ENCODE data around the gene TTC7B. TPM values are rescaled to one million over a fixed set of nuclear protein-coding genes. Genes with fewer than 3 reads are reported as not detected.
A peak's percentile ranks its signal among the peaks of the same experiment; 100 is the strongest.

TTC7B gene
- total and polyA plus RNA-seq, 2 of the 13 experiments (the other 11 are each of a cell fraction or from before 2014, with no cell fraction given) = 1.3 to 3.2 TPM

GRCh38 chr14:90507428-90507827 is 308.8 kb downstream of the TTC7B start (continued):
- no peak for TF ChIP-seq DBP (CRISPR knock-in tag; IDR thresholded peaks at IDR 0.05; ENCODE audit: not compliant biosample characterization)
- TF ChIP-seq ASH2L (IDR thresholded peaks at IDR 0.05; ENCODE audit: insufficient read length, low read depth, low read length) = no peak
- TF ChIP-seq, protein P1, sequence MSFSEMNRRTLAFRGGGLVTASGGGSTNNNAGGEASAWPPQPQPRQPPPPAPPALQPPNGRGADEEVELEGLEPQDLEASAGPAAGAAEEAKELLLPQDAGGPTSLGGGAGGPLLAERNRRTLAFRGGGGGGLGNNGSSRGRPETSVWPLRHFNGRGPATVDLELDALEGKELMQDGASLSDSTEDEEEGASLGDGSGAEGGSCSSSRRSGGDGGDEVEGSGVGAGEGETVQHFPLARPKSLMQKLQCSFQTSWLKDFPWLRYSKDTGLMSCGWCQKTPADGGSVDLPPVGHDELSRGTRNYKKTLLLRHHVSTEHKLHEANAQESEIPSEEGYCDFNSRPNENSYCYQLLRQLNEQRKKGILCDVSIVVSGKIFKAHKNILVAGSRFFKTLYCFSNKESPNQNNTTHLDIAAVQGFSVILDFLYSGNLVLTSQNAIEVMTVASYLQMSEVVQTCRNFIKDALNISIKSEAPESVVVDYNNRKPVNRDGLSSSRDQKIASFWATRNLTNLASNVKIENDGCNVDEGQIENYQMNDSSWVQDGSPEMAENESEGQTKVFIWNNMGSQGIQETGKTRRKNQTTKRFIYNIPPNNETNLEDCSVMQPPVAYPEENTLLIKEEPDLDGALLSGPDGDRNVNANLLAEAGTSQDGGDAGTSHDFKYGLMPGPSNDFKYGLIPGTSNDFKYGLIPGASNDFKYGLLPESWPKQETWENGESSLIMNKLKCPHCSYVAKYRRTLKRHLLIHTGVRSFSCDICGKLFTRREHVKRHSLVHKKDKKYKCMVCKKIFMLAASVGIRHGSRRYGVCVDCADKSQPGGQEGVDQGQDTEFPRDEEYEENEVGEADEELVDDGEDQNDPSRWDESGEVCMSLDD (CRISPR knock-in tag; IDR thresholded peaks at IDR 0.05; ENCODE audit: borderline replicate concordance) = no peak
- TF ChIP-seq, protein P2, sequence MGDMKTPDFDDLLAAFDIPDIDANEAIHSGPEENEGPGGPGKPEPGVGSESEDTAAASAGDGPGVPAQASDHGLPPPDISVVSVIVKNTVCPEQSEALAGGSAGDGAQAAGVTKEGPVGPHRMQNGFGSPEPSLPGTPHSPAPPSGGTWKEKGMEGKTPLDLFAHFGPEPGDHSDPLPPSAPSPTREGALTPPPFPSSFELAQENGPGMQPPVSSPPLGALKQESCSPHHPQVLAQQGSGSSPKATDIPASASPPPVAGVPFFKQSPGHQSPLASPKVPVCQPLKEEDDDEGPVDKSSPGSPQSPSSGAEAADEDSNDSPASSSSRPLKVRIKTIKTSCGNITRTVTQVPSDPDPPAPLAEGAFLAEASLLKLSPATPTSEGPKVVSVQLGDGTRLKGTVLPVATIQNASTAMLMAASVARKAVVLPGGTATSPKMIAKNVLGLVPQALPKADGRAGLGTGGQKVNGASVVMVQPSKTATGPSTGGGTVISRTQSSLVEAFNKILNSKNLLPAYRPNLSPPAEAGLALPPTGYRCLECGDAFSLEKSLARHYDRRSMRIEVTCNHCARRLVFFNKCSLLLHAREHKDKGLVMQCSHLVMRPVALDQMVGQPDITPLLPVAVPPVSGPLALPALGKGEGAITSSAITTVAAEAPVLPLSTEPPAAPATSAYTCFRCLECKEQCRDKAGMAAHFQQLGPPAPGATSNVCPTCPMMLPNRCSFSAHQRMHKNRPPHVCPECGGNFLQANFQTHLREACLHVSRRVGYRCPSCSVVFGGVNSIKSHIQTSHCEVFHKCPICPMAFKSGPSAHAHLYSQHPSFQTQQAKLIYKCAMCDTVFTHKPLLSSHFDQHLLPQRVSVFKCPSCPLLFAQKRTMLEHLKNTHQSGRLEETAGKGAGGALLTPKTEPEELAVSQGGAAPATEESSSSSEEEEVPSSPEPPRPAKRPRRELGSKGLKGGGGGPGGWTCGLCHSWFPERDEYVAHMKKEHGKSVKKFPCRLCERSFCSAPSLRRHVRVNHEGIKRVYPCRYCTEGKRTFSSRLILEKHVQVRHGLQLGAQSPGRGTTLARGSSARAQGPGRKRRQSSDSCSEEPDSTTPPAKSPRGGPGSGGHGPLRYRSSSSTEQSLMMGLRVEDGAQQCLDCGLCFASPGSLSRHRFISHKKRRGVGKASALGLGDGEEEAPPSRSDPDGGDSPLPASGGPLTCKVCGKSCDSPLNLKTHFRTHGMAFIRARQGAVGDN (CRISPR knock-in tag; IDR thresholded peaks at IDR 0.05) = peak; percentile 21; the same call in 1 of the 2 replicates
- TF ChIP-seq, protein P3, sequence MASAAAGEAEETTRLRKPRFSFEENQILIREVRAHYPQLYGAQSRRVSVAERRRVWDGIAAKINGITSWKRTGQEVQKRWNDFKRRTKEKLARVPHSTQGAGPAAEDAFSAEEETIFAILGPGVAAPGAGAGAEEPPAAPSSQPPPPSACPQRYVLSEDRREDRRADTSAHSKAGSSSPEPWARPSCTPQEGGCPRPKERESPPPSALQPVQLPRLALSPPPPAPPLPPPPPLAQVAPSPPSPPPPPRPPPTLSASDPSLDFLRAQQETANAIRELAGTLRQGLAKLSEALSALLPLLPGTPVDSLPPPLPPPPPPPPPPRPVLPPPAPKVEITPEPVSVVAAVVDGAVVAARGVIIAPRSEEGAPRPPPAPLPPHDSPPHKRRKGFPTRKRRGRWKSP (CRISPR knock-in tag; IDR thresholded peaks at IDR 0.05) = no peak
- no peak for TF ChIP-seq CERS6 (CRISPR knock-in tag; IDR thresholded peaks at IDR 0.05)
- peak; percentile 77 for TF ChIP-seq ZKSCAN5 (CRISPR knock-in tag; IDR thresholded peaks at IDR 0.05)
- no peak for TF ChIP-seq HOMEZ (CRISPR knock-in tag; IDR thresholded peaks at IDR 0.05; ENCODE audit: low read depth)
- TF ChIP-seq ZNF639 (CRISPR knock-in tag; conservative IDR thresholded peaks at IDR 0.05) = no peak
